NCI-H524 treated with DMSO at 0.1 percent for 48 hours (cell line): ENCODE data around the gene POU5F1.
"Not testable (repeated sequence)": the region's sequence is repeated elsewhere in the genome, so short reads cannot be mapped to it uniquely, and the experiment has no call there.

Experiments
- DNase-seq: peaks from one replicate; lab custom pipeline; 2025; lab: John Stamatoyannopoulos, UW

The POU5F1 gene

DNA sequence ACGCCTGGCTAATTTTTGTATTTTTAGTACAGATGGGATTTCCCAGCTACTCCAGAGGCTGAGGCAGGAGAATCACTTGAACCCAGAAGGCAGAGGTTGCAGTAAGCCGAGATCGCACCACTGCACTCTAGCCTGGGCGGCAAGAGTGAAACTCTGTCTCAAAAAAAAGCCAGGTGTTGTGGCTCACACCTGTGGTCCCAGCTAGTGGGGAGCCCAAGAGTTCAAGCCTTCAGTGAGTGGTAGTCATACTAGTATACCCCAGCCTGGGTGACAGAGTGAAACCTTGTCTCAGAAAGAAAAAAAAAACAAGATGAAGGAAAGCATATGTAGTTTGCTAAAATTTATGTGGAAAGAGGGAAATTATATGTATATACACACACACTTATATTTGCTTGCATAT, 20.0 kb upstream of the POU5F1 start:
- no peak for DNase-seq

DNA sequence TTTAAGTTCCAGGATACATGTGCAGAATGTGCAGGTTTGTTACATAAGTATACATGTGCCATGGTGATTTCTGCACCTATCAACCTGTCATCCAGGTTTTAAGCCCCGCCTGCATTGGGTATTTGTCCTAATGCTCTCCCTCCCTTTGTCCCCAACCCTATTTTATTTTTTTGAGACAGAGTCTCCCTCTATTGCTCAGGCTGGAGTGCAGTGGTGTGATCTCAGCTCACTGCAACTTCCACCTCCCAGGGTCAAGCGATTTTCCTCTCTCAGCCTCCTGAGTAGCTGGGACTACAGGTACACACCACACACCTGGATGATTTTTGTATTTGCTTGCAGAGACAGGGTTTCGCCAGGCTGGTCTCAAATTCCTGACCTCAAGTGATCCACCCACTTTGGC, 18.7 kb upstream of the POU5F1 start:
- not testable (repeated sequence) for DNase-seq

DNA sequence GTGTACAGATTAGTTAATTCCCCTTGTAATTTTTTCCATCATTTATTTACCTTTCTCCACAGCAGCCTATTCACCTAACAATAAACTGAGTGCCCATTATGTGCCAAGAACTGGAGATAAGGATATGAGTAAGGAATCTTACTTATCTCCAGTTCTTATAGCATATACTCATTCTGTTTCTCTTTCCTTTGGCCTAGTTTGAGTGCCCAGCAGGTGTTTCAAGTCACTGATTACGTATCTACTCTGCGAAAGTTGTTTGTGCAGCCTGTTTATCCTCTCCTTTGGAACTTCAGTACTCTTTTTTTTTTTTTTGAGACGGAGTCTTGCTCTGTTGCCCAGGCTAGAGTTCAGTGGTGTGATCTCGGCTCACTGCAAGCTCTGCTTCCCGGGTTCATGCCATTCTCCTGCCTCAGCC, 17.3 kb upstream of the POU5F1 start:
- DNase-seq, result no peak

GRCh38 chr6:31186052-31186734, 15.7 kb upstream of the POU5F1 start:
- DNase-seq, result no peak

DNA sequence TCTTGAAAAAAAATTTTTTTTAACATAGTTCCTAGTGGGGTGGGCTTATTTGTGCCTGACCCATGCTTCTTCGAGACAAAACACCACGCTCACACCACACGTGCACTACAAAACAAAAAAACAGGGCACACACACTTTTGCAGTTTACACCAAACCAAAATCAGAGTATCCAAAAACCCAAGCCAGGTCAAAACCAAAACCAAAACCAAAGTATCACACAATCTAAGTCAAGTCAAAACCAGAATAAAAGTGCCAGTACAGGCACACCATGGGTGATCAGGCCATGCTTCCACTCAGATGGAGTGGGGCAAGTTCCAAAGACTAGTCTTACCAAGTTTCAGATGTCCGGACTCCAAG, 15.2 kb upstream of the POU5F1 start:
- DNase-seq, result not testable (repeated sequence)

- DNase-seq, result not testable (repeated sequence)
Measured at GRCh38 chr6:31183859-31184258, 13.4 kb upstream of the POU5F1 start.

DNA sequence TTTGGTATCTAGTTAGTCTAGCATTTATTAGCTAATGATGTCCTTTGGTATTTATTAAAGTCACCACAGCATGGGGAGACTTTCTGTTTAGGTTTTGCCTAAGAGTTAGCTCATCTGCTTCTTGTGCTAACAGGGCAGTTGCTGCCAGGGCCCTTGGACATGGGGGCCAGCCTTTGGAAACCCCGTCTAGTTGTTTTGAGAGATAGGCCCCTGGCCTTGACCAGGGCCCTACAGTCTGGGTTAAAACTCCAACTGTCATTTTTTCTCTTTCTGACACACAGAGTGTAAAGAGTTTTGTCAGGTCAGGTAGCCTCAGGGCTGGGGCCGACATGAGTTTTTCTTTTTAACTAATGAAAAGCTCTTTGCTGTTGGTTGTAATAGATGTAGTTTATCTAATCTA, 12.8 kb upstream of the POU5F1 start:
- not testable (repeated sequence) for DNase-seq

DNA sequence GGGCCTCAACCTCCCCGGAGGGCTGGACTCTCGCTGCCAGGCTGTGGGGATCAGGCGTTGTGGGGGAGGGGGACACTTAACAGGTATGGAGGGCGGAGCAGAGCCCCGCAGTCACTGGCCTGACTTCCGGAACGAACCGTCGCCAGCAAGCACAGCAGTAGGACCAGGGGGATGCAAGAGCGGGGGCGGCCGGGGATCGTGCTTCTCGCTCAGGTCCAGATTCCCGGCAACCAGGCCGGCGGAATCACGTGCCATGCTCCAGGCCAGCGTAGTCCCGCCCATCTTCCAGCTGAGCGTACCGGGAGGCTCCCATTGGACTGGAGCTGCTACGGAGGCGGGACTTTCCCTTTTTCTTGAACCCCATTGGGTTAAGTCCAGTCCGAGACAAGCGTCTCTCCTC, 10.0 kb upstream of the POU5F1 start:
- DNase-seq, result no peak

- no peak for DNase-seq
Measured at GRCh38 chr6:31179896-31180295, 9.4 kb upstream of the POU5F1 start.

DNA sequence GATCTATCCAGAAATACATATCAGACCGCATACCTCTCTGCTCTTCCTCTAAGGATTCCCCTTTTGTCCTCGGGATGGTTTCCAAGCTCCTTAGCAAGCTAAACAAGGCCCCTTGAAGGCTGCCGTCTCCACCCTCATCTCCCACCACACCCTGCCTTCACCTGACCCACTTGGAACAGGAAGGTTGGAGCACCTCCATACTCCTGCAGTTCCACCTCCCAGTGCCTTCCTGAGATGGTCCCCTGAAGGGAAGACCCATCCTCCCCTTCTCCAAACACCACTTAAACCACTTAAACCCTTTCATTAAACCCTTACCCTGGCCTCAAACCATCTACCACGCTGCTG, 8.5 kb upstream of the POU5F1 start:
- DNase-seq, result no peak

GRCh38 chr6:31178143-31179041, 7.9 kb upstream of the POU5F1 start:
- DNase-seq, result no peak

GRCh38 chr6:31175971-31176370, 5.5 kb upstream of the POU5F1 start:
- DNase-seq, result no peak

DNA sequence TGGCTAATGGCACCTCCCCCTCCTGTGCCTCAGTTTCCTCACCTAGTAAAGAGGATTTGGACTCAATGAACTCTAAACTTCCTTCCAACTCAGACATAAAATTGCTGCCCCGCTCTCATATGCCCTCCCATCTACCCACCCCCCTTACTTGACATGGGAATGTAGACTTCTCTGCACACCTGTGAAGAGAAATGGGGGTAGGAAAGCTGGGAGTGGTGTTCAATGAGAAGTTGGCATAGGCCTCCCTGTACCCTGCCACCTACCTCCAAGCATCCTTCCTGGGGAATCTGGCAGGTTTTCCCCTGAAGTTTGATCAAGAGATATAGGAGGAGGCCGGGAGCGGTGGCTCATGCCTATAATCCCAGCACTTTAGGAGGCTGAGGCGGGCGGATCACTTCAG, 3.9 kb upstream of the POU5F1 start:
- DNase-seq, result no peak

GRCh38 chr6:31173406-31173805, 2.9 kb upstream of the POU5F1 start:
- no peak for DNase-seq

GRCh38 chr6:31172973-31173384, 2.5 kb upstream of the POU5F1 start:
- DNase-seq, result no peak

- DNase-seq, result no peak
Measured at GRCh38 chr6:31171931-31172905, 1.7 kb upstream of the POU5F1 start.

GRCh38 chr6:31170987-31171671, 647 bp upstream of the POU5F1 start:
- no peak for DNase-seq

DNA sequence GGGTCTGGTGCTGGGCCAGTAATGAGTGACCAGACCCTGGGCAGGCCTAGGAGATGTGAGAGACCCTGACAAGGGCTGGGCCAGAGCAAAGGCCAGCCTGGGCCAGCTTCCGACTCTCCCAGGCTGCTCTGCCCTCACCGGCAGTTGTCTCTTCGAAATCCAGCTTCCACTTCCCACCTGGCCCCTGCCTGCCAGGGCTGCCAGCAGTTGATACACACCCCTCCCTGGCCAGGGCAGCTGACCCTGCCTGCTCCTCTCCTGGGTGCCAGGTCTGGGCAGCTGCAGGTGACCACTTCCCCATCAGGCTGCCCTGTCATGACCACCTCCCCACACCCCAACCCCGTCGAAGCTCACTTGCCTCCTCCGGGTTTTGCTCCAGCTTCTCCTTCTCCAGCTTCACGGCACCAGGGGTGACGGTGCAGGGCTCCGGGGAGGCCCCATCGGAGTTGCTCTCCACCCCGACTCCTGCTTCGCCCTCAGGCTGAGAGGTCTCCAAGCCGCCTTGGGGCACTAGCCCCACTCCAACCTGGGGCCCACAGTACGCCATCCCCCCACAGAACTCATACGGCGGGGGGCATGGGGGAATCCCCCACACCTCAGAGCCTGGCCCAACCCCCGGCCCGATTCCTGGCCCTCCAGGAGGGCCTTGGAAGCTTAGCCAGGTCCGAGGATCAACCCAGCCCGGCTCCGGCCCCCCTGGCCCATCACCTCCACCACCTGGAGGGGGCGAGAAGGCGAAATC, 453 bp downstream of the POU5F1 start:
- not testable (repeated sequence) for DNase-seq

- DNase-seq, result no peak
Measured at GRCh38 chr6:31169123-31169857, 1.2 kb downstream of the POU5F1 start.

DNA sequence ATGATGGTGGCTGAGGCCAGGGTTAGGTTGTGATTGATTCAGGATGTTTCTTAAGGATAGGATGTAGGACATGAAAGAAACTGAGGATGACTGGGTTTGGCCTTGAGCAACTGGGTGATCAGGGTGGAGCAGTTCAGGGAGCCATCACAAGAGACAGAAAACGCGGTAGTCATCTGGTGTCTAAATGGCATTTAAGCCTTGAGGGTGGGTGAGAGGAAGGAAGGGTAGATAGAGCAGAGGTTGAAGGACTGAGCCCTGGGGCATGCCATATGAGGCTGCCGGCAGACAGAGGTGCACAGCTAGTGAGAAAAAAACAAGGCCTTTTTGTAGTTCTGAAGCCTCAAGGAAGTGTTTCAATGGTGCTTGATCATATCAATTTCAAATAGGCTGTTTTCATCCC, 1.9 kb downstream of the POU5F1 start:
- DNase-seq, result no peak
